Progenitor cell of endocrine pancreas (in vitro differentiated cells): Measurements from ENCODE around the gene CHPF. TPM values are rescaled to one million over a fixed set of nuclear protein-coding genes. Genes with fewer than 3 reads are reported as not detected.

ENCODE experiments used
- DNase-seq: peaks from one replicate; pipeline ENCODE4 v3.0.0; 2021; ENCODE audit warnings: low spot score; ENCODE audit not compliant: unreplicated experiment
- H3K27ac Mint-ChIP-seq: 2 replicates; pipeline ENCODE4 v1.8.0; 2021; ENCODE audit warnings: mild to moderate bottlenecking, moderate library complexity, mixed read lengths
- H3K27me3 Mint-ChIP-seq: 2 replicates; pipeline ENCODE4 v1.8.0; 2021; ENCODE audit warnings: mixed read lengths
- H3K36me3 Mint-ChIP-seq: 2 replicates; pipeline ENCODE4 v1.8.0; 2022; ENCODE audit warnings: mixed read lengths; ENCODE audit not compliant: insufficient read depth
- H3K4me1 Mint-ChIP-seq: 2 replicates; pipeline ENCODE4 v1.8.0; 2021; ENCODE audit warnings: low read depth, mixed read lengths
- H3K4me3 Mint-ChIP-seq: 2 replicates; pipeline ENCODE4 v1.8.0; 2021; ENCODE audit warnings: low read depth, mild to moderate bottlenecking, moderate library complexity, mixed read lengths
- H3K9me3 Mint-ChIP-seq: 2 replicates; pipeline ENCODE4 v1.8.0; 2021; ENCODE audit warnings: low read depth, mixed read lengths
- total RNA-seq: library from RNA; stranded (reverse); gene quantifications from 2 replicates; pipeline ENCODE4 v1.2.1, GENCODE V29; 2021
- TF ChIP-seq, protein P1 (sequence below): fragments of 200-600 bp; sonication (generic); IDR thresholded peaks from one replicate; pipeline ENCODE4 v1.5.0; 2021; ENCODE audit warnings: antibody characterized with exemption, mild to moderate bottlenecking; ENCODE audit not compliant: unreplicated experiment

The CHPF gene
- total RNA-seq, 1 donor from 2014 or later, result 49.1 TPM

DNA sequence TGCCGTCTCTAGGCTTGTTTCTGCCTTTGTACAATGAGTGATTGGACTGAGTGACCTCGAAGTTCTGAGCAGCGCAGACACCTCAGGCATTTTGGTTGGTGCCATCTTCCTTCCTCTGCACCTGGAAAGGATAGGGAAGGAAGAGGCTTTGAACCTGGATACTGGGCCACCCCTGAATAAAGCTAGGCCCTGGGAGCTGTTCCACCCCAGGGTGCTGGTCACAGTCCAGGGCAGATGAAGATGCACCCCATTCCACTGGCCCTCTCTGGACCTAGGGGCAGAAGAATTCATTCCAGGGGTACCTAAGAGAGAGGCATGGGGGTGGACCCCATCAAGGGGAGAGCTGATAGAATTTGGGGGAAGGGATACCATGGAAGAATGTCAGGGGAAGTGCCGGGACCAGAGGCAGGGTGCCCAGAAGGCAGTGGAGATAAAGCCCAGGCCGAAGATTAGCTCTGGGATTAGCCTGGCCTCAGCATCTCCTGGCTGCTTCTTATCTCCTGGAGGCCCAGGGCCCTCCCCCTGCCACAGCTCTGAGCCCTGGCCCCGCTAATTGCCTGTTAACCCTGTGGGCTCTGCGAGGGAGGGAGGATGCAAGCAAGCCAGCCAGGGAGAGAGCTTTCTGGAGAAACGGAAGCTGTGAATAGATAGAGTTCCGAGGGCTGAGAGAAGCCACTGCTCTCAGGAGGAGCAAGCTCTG lies 17.9 kb downstream of the CHPF start:
- Mint-ChIP-seq H3K27ac (no peak overlapping the region), H3K4me3 (peak overlapping the region; percentile 16)

DNA sequence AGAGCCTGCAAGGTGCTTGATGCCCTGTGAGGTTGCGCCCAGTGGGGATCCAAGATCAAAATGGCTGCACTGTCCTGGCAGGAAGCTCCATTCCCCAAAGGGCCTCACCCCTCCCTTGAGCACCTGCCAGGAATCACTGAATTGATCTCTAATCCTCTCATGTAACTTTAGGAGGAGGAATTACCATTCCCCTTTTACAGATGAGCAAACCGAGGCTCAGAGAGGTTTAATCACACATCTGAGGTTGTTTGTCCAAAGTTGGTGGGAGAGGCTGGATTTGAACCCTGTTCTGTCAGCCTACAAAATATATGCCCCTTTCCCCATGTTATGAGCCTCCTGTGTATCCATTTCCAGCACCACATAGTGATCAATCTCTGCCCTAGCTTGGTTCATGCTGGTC lies 18.8 kb downstream of the CHPF start:
- Mint-ChIP-seq H3K27ac (no peak overlapping the region), H3K9me3 (no peaks in the 10 kb centered on the region), H3K4me1 (peaks cover 40% of the 10 kb centered on the region), H3K4me3 (no peak overlapping the region), H3K36me3 (no peaks in the 10 kb centered on the region), H3K27me3 (peaks cover 64% of the 10 kb centered on the region)
- no peak for DNase-seq
- TF ChIP-seq, protein P1, sequence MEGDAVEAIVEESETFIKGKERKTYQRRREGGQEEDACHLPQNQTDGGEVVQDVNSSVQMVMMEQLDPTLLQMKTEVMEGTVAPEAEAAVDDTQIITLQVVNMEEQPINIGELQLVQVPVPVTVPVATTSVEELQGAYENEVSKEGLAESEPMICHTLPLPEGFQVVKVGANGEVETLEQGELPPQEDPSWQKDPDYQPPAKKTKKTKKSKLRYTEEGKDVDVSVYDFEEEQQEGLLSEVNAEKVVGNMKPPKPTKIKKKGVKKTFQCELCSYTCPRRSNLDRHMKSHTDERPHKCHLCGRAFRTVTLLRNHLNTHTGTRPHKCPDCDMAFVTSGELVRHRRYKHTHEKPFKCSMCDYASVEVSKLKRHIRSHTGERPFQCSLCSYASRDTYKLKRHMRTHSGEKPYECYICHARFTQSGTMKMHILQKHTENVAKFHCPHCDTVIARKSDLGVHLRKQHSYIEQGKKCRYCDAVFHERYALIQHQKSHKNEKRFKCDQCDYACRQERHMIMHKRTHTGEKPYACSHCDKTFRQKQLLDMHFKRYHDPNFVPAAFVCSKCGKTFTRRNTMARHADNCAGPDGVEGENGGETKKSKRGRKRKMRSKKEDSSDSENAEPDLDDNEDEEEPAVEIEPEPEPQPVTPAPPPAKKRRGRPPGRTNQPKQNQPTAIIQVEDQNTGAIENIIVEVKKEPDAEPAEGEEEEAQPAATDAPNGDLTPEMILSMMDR, result no peak

More for the DNA sequence above, 17.9 kb downstream of the CHPF start:
- Mint-ChIP-seq H3K9me3 (no peaks in the 10 kb centered on the region), H3K27me3 (peaks cover 69% of the 10 kb centered on the region), H3K4me1 (peaks cover 34% of the 10 kb centered on the region), H3K36me3 (no peaks in the 10 kb centered on the region)
- DNase-seq, result no peak
- TF ChIP-seq, protein P1, result no peak

DNA sequence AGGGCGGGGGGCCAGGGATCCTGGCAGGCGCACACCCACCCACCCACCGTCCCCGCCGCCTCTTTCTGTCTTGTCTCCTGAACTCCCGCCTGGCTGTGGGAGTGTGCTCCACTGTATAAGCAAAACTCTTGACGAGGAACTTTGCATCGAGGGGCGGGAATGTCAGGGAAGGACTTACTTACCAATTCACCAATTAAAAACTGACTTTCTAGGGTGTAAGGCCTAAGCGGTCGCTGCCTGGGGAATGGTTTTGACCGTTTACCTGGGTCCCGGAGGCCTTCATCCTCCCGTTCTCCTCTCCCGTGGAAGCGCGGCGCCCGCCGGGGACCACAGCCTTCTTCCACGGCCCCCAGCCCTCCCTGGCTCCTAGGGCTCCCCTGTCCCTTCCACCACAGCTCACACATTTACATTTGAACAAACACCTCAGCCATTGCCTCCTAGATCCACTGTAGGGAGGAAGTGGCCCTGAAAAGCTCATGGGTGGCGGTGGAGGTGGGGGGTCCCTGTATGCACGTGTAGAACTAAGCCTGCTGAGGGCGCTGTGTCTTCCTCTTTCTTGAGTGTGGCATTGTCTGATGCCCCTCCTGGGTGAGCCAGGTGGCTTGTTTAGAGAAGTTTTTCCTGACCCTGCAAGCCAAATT lies 20.5 kb downstream of the CHPF start:
- H3K27ac Mint-ChIP-seq, result no peak overlapping the region
- H3K9me3 Mint-ChIP-seq, result no peaks in the 10 kb centered on the region
- peaks cover 45% of the 10 kb centered on the region for H3K4me1 Mint-ChIP-seq
- peaks cover 58% of the 10 kb centered on the region for H3K27me3 Mint-ChIP-seq
- no peak for DNase-seq
- H3K36me3 Mint-ChIP-seq, result no peaks in the 10 kb centered on the region
- H3K4me3 Mint-ChIP-seq, result no peak overlapping the region
- TF ChIP-seq, protein P1, result peak; percentile 11

DNA sequence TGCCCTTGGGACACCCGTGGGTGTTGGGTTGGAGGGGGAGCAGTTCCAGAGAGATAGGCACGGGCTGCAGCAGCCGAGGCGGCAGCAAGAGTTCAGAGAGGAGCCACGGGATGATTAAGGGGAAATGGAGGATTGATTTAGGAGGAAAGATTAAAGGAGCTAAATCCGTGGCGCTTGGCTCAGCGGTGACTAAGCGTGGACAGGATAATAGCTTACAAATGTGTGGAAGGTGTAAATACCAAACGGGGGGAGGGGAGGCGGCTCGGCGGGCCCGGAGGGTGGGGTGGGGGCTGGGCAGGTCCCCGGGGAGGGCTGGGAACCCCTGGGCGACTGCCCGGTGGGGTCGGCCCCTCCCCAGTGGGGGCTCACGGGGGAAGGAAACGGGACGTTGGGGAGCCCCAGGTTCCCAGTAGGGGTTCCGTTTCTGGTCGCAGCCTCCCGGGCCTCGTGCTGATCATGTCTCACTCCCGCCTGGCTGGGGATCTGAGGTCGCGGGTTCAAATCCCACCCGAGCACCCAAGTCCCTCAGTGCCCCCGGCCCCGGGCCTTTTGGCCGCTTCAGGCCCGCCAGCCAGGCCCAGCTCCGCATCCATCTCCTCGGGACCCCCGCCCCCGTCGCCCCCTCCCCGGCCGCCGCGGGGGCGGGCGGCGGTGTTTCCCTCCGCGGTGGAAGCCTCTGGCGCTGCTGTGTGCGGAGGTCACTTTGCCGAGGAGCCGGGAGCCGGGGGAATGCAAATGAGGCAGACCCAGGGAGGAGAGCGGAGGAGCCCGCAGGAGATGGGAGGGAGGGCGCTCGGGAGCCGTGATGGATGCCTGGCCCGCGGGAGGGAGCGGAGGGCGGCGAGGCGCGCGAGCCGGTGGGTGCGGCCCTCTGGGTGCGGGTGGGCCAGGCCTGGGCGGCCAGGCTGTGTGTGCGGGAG lies 21.2 kb downstream of the CHPF start:
- Mint-ChIP-seq H3K27ac (peak overlapping the region; percentile 8), H3K36me3 (no peaks in the 10 kb centered on the region), H3K4me1 (peaks cover 53% of the 10 kb centered on the region), H3K4me3 (no peak overlapping the region), H3K9me3 (no peaks in the 10 kb centered on the region), H3K27me3 (peaks cover 59% of the 10 kb centered on the region)
- TF ChIP-seq, protein P1, result no peak
- DNase-seq, result no peak
